ENCODE data around the gene LTBP2. TPM values are rescaled to one million over a fixed set of nuclear protein-coding genes. Genes with fewer than 3 reads are reported as not detected.

The LTBP2 gene
- total and polyA plus RNA-seq, 2 of the 13 experiments (the other 11 are each of a cell fraction or from before 2014, with no cell fraction given), result 0.20 to 0.41 TPM

GRCh38 chr14:74509587-74510222, 102.3 kb downstream of the LTBP2 start:
- H3K79me2 ChIP-seq (ENCODE audit: insufficient read depth, low read length), result no peaks in the 10 kb centered on the region

More at GRCh38 chr14:74509587-74510222, 102.3 kb downstream of the LTBP2 start:
- no peaks in the 10 kb centered on the region for H3K36me3 ChIP-seq (replicated peaks in 1 of 2; ENCODE audit: control insufficient read depth in 1 of 2, insufficient read depth in 2 of 2, low read length in 2 of 2)
- DNase-seq (ENCODE audit: low spot score) (no peak), ATAC-seq (no peak), FAIRE-seq (no peak)
- in situ Hi-C loops (cut with HindIII; ENCODE audit: extremely low pct_ligation_motif_present, low pct_unique_long_range_greater_than_20kb), result no loop called here
- BruUV-seq (replicated peaks), result no TSS peak
- H2AFZ ChIP-seq (ENCODE audit: low read length), result no peak overlapping the region
- intact Hi-C loops (cut with micrococcal nuclease; ENCODE audit: unreplicated experiment), result no loop called here
- ChIA-PET CTCF (ENCODE audit: low intra/inter-chr PET ratio, low total read pairs) (no interaction called here), POLR2A (no interaction called here)
- no peaks in the 10 kb centered on the region for H4K20me1 ChIP-seq (ENCODE audit: insufficient read depth, low read length)
- H3K4me1 ChIP-seq (ENCODE audit: insufficient read depth, low read length), result peaks cover 31% of the 10 kb centered on the region
- H3K9ac ChIP-seq (ENCODE audit: insufficient read depth, low read depth, low read length), result no peak overlapping the region
- H3K27ac ChIP-seq (ENCODE audit: extremely low read length, insufficient read depth, low read length), result no peak overlapping the region
- H3K9me3 ChIP-seq (ENCODE audit: low read length), result no peaks in the 10 kb centered on the region
- H3K4me2 ChIP-seq (ENCODE audit: low read depth, low read length), result no peak overlapping the region
- H3K4me3 ChIP-seq (replicated peaks in 1 of 3; ENCODE audit: insufficient read depth in 1 of 3, low read depth in 2 of 3, low read length in 3 of 3), result peak overlapping the region in 1 of 3 experiments; percentile 8; a peak in 1 of 6 replicates
- TF ChIP-seq HOXA5 (CRISPR knock-in tag; IDR thresholded peaks at IDR 0.05), result no peak
- TF ChIP-seq ZBED4 (CRISPR knock-in tag; IDR thresholded peaks at IDR 0.05; ENCODE audit: borderline replicate concordance), result no peak
- TF ChIP-seq JUND (CRISPR knock-in tag; IDR thresholded peaks at IDR 0.05), result no peak
- TF ChIP-seq FOXO4 (CRISPR knock-in tag; conservative IDR thresholded peaks at IDR 0.05), result no peak
- no peak for TF ChIP-seq KAT7 (CRISPR knock-in tag; IDR thresholded peaks at IDR 0.05; ENCODE audit: borderline replicate concordance)
- no peak for TF ChIP-seq ZSCAN20 (CRISPR knock-in tag; IDR thresholded peaks at IDR 0.05; ENCODE audit: borderline replicate concordance)
- no peak for TF ChIP-seq EZH2 (conservative IDR thresholded peaks at IDR 0.05; ENCODE audit: low read depth, low read length)
- no peak for TF ChIP-seq IRX3 (CRISPR knock-in tag; IDR thresholded peaks at IDR 0.05; ENCODE audit: borderline replicate concordance, low read depth)
- H3K27me3 ChIP-seq (ENCODE audit: control insufficient read depth in 1 of 2, insufficient read depth in 2 of 2, low read length in 2 of 2), result peaks cover 2 to 42% of the 10 kb centered on the region in 2 experiments; a peak in 4 of 5 replicates
- WGBS (ENCODE audit: low lambda C conversion rate), result 50% methylated on average over 9 of the region's 10 CpGs

Data from HepG2 (cell line).